NCI-H69 (cell line): ENCODE measurements around the gene CYP46A1.

Source experiments
- DNase-seq: peaks from one replicate; lab custom pipeline; 2025; lab: John Stamatoyannopoulos, UW

Gene CYP46A1

DNA sequence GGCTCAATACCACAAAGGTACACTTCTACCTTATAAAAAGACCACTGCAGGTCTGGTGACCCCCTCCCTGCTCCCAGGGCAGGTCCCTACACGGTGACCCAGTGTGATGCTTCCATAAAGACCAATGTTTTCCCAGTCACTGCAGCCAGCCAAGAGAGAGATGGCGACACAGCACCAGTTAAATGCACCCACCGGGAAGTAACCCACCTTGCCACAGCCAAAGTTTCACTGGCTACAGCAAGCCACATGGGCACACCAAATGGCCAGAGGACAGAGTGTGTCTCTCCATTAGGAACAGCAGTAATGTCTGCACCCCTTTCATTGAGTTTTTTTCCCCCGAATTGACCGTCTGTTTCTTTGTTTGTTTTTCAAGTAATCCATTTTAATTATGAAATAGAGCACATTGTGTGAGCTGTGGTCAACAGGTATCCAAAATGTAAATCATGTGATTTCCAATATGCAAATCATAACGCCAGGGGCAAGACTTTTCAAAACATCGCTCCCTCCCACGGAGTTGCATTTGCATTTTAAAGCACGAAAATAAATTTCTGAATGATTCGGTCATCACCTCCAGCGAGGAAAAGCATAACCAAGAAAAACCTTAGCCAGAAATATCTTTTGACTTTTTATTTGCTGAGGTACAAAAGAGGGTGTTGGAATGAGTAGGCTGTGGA is 60.2 kb downstream of the CYP46A1 start:
- DNase-seq, result peak; percentile 78

DNA sequence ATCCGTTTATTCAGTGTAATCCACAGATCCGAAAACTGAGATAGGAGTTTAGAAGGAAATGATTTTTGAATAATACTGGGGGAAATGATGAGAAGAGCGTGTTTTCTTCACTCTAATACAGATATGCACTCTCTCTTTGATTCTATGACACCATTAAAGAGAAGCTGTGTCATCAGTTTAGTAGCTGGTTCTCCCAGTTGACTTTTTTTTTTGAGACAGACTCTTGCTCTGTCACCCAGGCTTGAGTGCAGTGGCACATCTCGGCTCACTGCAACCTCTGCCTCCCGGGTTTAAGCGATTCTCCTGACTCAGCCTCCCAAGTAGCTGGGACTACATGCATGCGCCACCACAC is 60.8 kb downstream of the CYP46A1 start:
- DNase-seq, result no peak

DNA sequence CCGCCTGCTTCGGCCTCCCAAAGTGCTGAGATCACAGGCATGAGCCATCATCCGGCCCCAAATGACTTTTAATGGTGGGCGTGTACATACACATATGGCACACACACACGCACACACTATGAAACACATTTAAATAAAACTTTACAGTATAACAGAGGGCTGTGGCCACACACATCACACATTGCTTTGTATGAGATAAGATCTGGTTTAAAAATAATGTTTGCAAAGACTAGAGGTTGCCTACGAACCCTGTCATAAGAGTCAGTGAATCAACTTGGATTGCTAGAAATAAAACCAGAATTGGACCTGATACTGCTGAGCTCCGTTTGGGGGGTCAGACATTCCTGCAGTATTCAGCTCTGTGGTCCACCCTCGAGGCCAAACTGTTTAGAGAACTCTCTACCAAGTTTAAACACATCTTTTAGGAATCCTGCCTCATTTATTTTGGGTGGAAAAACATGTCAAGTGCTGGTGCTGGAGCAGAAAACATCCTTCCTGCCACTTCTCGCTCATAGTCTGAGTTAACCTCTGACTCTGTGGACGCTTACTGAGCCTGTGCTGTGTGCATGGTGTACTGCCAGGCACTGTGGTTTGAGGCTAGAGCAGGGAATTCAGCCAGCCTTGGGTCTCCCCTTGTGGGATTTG is 61.3 kb downstream of the CYP46A1 start:
- no peak for DNase-seq

DNA sequence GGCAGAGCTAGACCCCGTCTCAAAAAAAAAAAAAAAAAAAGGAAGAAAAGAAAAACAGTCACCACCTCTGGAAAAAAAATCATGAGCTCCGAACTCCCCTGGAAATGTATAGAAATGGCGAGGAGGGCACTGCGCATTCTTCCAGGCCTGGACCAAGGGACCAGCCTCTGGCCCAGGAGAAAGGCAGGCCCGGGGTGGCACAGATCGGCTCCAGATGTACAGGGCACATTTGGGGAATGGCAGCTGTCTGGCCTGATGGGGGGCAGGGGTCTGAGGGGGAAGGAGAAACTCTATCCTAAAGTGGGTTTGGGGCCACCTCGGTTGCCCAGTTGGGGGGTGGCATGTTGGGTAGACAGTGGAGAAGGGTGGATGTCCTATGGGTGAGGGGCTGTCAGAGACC is 63.1 kb downstream of the CYP46A1 start:
- DNase-seq, result no peak

DNA sequence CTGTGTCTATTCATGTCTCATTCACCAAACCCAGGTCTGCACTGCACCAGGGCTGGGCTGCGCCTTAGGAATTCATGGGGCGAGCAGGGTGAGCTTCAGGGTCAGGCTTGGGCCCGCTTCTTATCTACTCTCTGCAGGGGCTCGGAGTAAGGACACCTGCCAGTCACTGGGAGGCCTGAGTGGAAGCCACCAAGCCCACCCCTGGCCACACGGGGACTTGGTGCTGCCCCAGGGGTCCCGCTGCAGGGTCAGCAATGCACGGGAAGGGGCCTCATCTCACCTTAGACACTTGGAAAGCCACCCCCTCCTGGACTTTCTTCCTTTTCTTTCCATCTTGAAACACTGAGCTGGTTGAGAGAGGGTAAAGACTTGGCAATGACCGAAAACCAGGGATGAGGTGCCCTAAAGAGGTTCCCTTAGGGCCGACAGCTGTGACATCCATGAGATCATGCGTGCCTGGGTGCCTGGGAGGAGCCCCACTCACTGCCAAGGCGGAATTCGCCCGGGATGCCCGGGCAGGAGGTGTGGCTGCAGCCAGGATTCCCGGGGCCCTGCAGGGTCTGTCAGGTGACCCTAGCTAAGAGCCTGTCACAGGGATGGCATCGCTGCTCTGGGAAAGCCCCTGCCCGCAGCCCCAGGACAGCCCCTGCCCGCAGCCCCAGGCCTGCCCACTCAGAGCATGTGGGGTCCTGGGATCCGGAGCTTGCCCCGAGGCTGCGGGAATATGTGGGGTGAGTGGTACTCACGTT is 63.7 kb downstream of the CYP46A1 start:
- no peak for DNase-seq

DNA sequence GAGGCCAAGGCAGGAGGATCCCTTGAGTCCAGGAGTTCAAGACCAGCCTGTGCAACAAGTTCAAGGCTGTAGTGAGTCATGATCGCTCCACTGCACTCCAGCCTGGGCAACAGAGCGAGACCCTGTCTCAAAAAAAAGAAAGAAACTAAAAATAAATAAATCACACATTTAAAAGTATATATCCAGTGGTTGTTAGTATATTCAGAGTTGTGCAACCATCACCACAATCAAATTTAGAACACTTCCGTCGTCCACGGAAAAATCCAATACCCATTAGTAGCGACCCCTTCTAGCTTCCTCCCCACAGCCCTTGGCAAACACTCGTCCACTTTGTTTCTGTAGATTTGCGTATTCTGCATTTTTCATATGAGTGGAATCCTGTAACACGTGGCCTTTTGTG is 64.4 kb downstream of the CYP46A1 start:
- no peak for DNase-seq

DNA sequence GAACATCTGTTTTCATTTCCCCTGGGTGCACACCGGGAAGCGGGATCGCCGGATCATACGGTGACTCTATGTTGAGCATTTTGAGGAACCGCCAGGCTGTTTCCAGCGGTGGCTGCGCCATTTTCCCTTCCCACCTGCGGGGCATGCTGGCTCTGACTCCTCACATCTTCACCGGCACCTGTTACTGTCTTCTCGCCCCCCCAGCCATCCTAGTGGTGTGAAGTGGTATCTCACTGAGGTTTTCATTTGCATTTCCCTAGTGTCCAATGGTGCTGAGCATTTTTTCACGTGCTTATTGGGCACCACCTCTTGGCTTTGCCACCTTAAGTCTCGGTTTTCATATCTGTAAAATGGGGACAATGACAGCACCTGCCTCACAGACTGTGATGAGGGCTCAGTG is 65.0 kb downstream of the CYP46A1 start:
- peak; percentile 34 for DNase-seq

DNA sequence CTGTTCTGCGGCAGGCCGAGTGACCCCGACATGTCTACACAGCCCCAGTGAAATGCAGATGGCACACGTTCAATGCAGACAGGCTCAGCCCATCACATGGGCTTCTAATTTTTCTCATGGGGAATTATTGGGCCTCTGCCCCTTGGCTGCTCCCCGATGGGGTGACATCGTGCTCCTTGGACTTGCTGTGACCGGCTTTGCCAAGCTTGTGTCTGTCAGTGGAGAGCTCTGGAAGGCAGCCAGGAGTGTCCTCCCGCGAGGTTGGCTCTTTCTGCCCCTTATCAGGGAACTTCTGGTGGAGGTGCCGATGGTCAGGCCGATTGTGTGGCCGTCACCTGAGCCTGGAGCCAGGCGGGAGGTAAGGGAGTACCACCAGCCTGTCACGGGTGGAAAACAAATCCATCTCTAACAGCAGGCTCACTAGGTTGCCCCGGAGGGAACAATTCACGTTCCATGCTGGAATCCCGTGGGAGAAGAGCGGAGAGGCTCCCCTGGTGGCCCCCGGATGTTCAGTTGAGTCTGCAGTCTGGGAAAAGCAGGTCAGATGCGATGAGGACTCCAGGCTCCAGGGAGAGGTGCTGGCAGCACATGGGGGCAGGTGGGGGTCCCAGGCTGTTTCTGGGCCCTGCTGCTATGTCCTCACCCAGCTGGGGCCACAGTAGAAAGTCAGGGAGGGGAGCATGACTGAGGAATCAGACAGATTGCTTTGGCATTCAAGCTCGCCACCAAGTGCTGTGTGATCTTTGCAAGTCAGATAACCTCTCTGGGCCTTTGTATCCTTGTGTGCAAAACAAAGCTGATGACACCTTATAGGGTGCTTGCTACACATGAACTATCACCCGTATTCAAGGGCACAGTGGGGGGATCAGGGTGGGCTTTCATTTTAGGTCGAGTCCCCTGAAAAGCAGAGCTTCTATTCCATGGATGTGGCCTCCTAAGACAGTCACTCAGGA is 65.9 kb downstream of the CYP46A1 start:
- peak; percentile 31 for DNase-seq

DNA sequence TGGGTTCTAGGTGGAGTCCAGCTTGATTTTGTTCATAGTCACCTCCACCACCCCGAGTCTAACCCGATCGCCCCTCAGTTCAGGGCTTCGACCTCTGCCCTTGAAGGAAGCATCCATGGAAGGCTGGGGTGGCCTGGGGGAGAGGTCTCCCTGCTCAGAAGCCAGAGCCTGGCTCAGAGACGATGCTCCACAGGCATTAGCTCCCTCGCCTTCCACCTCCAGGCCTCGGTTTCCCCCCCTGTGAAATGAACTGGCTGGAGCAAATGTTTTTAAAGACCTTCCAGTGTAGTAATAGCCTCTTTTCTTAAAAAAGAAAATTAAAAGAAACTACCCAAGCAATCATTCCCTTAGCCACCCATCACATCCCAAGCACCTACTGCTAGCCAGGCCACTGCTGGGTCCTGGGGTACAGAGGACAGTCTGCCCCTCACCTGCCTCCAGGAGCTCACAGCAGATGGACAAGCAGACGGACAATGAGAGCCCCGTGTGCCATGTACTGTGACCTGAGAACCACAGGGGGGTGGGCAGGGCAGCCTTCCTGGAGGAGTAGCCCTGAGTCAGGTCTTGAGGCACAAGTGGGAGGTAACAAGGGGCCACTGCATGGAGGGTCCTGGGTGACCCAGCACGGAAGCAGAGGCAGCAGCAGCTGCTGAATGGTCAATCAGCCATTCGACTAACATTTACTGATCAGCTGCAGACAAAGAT is 66.8 kb downstream of the CYP46A1 start:
- DNase-seq, result no peak

DNA sequence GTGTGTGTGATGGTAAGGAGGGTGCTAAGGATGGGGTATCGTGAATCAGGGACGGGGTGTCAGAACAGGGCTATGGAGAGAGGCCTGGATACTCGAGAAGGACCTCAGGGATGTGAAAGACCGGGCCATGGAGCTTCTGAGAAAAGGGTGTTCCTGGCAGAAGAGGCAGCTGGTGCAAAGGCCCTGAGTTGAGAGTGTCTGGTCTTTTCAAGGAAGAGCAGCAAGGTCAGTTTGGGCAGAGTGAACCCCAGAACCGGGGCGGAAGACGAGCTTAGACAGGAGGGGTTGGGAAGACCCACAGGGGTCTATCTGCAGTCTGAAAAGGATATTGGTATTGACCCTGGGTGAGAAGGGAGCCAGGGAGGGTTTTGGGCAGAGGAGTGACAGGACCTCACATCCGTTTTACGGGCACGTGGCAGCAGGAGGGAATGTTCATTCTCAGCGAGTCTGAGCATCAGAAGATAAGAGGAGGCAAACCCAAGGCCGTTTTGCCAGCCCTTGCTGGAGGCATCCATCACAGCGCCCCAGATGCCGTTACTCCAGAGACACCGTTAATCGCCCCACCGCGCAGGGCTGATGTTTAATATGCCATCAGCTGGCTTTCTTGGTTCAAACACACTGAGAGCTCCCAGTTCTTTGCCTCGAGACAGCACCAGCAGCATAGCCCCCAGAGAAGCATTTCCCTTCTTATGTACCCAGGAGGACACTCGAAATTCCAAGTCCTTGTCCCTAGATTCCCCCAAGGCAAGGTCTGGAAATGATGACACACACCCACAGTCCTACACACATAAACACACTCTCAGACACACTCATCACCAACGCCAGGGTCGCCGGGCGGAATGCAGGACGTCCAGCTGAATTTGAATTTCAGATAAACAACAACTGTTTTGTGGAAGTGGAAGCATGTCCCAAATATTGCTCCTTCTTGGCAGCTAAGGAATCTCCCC is 67.7 kb downstream of the CYP46A1 start:
- no peak for DNase-seq

DNA sequence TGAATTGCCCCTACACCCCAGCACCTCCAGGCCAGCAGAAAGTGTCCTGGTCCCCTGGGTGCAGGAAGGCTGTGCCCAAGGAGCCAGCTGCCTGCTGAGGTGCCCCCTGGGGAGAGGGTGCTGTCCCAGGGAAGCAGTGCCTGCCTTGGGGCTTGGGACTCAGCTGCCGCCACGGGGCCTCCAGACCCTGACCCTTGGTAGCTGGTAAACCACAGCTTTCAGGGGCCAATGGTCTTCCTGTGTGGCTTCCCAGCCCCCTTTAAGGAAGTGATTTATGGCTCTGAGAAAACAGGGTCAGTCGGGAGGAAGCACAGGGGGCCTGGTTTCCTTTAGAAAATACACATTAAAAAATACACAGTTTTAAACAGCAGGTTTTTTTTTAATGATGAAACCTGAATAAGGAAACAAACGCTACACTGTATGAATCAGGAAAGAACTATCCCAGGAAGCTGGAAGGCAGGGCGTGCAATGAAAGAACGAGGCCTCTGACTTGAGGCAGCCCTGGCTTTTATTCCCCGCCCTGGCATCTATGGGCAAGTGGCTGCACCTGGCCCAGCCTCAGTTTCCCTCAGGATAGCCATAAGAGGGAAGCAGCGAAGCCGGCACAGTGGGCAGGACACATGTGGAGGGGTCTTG is 68.5 kb downstream of the CYP46A1 start:
- DNase-seq, result no peak

DNA sequence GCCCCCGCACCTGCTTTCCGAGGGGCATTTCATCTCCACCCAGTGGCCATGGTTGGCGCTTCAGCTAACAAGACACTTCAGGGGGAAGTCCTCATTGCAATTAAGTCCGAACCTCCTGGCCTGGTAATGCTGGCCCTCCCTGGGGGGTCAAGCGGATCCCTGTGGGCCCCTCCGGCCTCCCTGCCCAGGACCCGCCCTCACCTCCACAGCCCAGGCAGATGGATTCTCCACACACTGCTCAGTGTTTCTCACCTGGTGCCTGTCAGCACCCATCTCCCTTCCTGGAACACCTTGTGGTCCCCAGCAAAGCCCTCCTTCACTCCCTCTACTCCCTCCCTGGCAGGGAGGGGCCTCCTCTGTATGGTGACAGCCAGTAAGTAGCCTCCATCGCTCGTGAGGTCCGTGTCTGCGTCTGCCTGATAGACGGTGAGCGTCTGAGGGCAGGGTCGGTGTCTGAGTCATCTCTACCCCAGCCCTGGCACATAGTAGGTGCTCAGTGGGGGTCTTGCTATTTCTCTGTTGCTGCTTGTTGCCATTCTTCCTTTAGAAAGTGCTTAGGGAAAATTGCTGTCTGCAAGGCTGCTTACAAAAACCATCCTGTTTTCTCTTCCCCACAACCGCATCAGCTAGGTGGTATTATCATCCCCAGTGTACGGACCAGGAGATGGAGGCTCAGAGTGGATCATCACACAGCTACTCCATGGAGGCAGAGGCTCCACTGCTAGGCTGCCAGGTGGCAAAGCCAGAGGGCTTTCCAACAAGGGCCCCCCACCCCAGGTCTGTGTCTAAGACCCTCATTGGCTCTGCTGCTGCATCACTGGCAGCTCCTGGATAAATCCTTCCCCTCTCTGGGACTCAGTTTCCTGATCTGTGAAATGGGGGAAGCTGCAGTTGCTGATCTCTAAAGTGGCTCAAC is 69.4 kb downstream of the CYP46A1 start:
- peak; percentile 64 for DNase-seq

DNA sequence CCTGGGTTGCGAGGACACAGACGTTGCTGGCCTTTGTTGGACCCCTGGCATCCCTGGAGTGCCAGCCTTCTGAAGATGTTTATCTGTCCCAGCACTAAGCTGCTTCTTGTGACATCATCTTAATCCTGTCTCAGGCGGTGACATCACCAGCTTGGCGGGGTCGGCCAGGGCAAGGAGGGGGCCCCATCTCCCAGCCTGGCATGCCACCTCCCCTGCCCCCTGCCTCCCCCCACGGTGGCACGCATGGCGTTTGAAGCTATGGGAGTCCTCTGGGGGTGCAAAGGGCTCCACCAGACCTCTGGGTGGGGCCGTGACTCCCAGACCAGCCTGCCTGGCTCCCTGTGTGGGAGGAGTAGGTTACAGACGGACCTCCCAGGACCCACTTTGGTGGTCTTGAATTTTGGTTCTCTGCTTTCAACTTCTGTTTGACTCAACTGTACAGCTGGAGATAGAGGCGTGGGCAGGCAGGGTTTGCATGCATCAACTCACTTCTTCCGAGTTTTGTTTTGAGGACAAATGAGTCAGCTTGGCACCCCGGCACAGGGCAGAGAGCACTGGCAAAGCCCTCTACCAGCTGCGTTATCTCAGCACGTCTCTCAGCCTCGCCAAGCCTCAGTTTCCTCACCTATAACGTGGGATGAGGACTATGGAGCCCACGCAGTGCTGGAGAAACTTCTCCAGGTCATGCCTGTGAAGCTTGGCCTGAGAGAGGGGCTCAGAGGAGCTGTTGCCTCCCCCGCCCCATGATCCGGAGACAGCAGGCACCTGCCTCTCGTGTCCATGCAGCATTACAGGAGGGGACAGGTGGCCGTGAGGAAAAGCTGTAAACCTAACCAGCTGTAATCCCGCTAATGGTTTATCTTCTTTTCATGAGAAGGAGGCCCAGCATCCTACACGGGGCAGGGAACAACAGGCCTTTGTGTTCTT is 70.3 kb downstream of the CYP46A1 start:
- DNase-seq, result no peak

DNA sequence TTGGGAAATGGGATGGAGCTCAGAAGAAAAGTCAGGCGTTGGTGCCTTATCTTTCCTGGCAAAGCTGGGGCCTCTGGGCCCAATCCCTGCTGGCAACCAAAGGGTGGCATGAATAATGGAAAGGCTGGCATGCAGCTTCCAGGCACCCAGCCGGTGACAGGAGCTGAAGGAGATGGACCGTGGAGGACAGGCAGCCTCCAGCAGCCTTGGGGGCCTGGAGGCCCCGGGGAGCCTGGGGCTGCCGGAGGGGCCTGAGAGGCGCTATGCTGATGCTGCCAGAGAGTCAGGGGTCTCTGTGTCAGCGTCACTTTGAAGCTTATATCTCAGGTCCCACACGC is 70.9 kb downstream of the CYP46A1 start:
- no peak for DNase-seq

DNA sequence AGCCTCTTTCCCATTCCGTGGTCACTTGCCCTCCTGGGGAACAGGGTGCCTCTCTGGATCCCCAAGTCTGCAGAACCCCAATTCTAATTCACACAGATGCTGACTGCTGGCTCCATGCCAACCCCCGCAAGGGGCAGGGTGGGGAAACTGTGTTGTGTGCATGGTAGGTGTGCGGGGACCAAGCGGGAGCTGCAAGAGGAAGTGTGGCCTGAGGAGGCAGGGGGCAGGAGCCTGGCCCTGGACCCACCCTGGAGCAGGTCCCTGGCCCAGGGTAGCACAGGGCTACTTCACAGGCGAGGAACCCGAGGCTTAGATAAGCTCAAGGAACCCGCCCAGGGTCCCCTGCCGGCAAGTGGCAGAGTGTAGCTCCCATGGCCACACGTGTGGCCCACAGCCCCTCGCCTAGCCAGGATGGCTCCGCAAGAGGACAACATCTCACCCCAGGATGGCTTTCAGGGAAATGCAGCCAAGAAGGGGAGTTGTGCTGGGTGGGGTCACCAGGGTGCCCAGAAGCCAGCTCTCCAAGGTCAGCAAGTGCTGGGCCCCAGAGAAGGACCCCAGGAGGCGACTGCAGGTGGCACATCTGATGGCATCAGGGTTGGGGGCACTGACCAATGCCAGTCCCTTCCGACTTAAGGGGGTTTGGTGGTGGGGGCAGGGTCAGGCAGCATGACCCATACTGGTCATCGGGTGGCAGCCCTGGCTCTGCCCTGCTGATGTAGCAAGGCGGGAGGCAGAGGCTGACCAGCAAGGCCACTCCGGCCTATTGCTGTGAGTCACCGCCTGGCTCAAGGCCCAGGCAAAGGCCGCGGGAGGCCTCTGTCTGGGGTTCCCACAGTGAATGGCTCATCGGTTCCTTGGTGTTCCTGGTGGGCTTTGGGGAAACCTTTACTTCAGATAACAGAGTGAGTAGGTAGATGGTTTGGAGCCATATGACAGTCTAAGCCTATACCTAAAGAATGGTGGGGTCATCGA is 71.8 kb downstream of the CYP46A1 start:
- DNase-seq, result no peak

DNA sequence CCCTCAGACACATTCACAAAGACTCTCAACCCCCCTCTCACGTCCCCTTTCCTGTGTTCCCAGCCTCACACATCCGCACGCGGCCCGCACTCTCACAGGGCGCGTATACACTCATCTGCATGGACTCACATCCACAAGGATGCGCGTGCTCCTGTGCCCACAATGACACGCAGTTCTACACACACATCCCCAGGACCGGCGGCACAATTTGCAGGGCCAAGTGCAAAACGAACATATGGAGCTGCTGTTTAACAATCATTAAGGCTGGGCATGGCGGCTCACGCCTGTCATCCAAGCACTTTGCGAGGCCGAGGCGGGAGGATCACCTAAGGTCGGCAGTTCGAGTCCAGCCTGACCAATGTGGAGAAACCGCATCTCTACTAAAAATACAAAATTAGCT is 72.7 kb downstream of the CYP46A1 start:
- DNase-seq, result no peak
